ENCODE data around the gene ADCYAP1R1. TPM values are rescaled to one million over a fixed set of nuclear protein-coding genes. Genes with fewer than 3 reads are reported as not detected.

The ADCYAP1R1 gene
- total RNA-seq, 1 experiment from 2014 or later = not detected

DNA sequence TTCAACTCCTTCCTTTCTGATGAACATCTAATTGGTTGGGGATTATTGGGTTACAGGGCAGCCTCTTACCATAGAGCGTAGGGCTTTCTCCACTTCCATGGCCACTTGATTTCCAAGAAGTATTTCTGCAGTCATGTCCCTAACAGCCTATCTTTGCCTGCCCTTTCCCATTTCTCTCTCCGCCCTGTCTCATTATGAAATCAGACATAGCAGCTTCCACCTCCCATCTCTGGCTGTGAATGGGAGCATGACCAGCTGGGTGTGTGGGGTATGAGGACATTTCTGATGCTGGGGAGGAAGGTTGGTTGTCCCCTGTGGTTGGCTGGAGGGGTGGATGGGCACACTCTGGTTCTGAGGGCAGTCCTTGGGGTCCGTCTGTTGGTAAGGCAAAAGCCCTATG, 41.2 kb downstream of the ADCYAP1R1 start:
- Histone ChIP-seq H2AFZ (no peak overlapping the region), H4K20me1 (ENCODE audit: insufficient read depth) (no peaks in the 10 kb centered on the region), H3K9me3 (ENCODE audit: insufficient read depth, low read depth) (no peaks in the 10 kb centered on the region), H3K27ac (no peak overlapping the region), H3K4me3 (no peak overlapping the region), H3K36me3 (ENCODE audit: low read depth) (no peaks in the 10 kb centered on the region), H3K4me1 (replicated peaks; ENCODE audit: insufficient read depth) (no peaks in the 10 kb centered on the region), H3F3A (ENCODE audit: insufficient read depth, low read depth) (no peaks in the 10 kb centered on the region), H3K79me2 (ENCODE audit: low read depth) (no peaks in the 10 kb centered on the region), H3K27me3 (ENCODE audit: insufficient read depth, low read depth) (peaks cover 97% of the 10 kb centered on the region), H3K9me2 (ENCODE audit: insufficient read depth) (no peaks in the 10 kb centered on the region), H3K4me2 (no peak overlapping the region)
- no TSS peak for BruUV-seq (replicated peaks)
- TF ChIP-seq CTCF (conservative IDR thresholded peaks at IDR 0.05) (no peak), EZH2 (IDR thresholded peaks at IDR 0.05; ENCODE audit: low read depth) (no peak)
- DNase-seq = no peak
- intact Hi-C loops (cut with micrococcal nuclease; ENCODE audit: unreplicated experiment) = no loop called here
- ChIA-PET CTCF (no interaction called here), POLR2A (ENCODE audit: unreplicated experiment) (no interaction called here)

DNA sequence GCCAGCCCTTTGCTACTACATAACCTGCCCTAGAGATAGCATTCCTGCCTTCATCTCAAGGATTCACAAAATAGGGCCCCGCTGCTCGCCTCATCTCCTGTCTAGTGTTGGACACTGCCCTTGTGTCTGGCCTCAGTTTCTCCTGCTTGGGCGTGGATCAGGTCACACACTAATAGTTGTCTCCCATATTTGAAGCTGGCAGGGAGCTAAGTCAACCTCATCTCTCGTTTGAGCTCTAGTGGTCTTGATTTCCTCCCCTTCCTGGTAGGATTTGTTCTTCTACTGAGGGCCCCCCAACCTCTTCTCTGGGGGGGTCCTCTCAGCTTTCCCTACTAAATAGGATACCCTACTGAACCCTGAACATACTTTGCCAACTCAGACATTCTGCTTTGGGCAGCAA, 42.2 kb downstream of the ADCYAP1R1 start:
- H3K9me3 ChIP-seq (ENCODE audit: insufficient read depth, low read depth) = no peaks in the 10 kb centered on the region
- H3K27ac ChIP-seq = no peak overlapping the region
- no peak for DNase-seq
- no peak overlapping the region for H3K4me2 ChIP-seq
- H3F3A ChIP-seq (ENCODE audit: insufficient read depth, low read depth) = no peaks in the 10 kb centered on the region
- H2AFZ ChIP-seq = no peak overlapping the region
- no peaks in the 10 kb centered on the region for H3K9me2 ChIP-seq (ENCODE audit: insufficient read depth)
- H3K36me3 ChIP-seq (ENCODE audit: low read depth) = no peaks in the 10 kb centered on the region
- no peaks in the 10 kb centered on the region for H4K20me1 ChIP-seq (ENCODE audit: insufficient read depth)
- CTCF ChIA-PET = no interaction called here
- H3K79me2 ChIP-seq (ENCODE audit: low read depth) = no peaks in the 10 kb centered on the region
- H3K27me3 ChIP-seq (ENCODE audit: insufficient read depth, low read depth) = peaks cover 95% of the 10 kb centered on the region
- no TSS peak for BruUV-seq (replicated peaks)
- no peak for TF ChIP-seq EZH2 (IDR thresholded peaks at IDR 0.05; ENCODE audit: low read depth)
- TF ChIP-seq CTCF (conservative IDR thresholded peaks at IDR 0.05) = no peak
- intact Hi-C loops (cut with micrococcal nuclease; ENCODE audit: unreplicated experiment) = no loop called here
- POLR2A ChIA-PET (ENCODE audit: unreplicated experiment) = no interaction called here
- no peak overlapping the region for H3K4me3 ChIP-seq
- no peaks in the 10 kb centered on the region for H3K4me1 ChIP-seq (replicated peaks; ENCODE audit: insufficient read depth)

GRCh38 chr7:31095286-31096197, 43.4 kb downstream of the ADCYAP1R1 start:
- Histone ChIP-seq H3K27me3 (ENCODE audit: insufficient read depth, low read depth) (peaks cover 93% of the 10 kb centered on the region), H3K4me1 (replicated peaks; ENCODE audit: insufficient read depth) (no peaks in the 10 kb centered on the region), H4K20me1 (ENCODE audit: insufficient read depth) (no peaks in the 10 kb centered on the region), H3F3A (ENCODE audit: insufficient read depth, low read depth) (no peaks in the 10 kb centered on the region), H3K79me2 (ENCODE audit: low read depth) (no peaks in the 10 kb centered on the region), H3K9me3 (ENCODE audit: insufficient read depth, low read depth) (no peaks in the 10 kb centered on the region), H3K4me3 (no peak overlapping the region), H2AFZ (no peak overlapping the region), H3K9me2 (ENCODE audit: insufficient read depth) (no peaks in the 10 kb centered on the region), H3K27ac (no peak overlapping the region), H3K4me2 (no peak overlapping the region), H3K36me3 (ENCODE audit: low read depth) (no peaks in the 10 kb centered on the region)
- POLR2A ChIA-PET (ENCODE audit: unreplicated experiment) = no interaction called here
- no TSS peak for BruUV-seq (replicated peaks)
- intact Hi-C loops (cut with micrococcal nuclease; ENCODE audit: unreplicated experiment) = no loop called here
- TF ChIP-seq CTCF (conservative IDR thresholded peaks at IDR 0.05) (no peak), EZH2 (IDR thresholded peaks at IDR 0.05; ENCODE audit: low read depth) (no peak)
- no peak for DNase-seq
- CTCF ChIA-PET = no interaction called here

Data from PC-9 (cell line).